T-helper 2 cell (primary cell): ENCODE results near the gene MTHFD1L.
A peak's percentile ranks its signal among the peaks of the same experiment; 100 is the strongest.

Experiments
- DNase-seq, 5 experiments: peaks; one replicate each; pipeline versions ENCODE4 v3.0.0 to v3.0.0-alpha.2; 2012 to 2022

MTHFD1L gene

GRCh38 chr6:150992262-150992661, 126.8 kb downstream of the MTHFD1L start:
- no peak for DNase-seq

GRCh38 chr6:150992703-150993102, 127.2 kb downstream of the MTHFD1L start:
- no peak for DNase-seq

- no peak for DNase-seq
These were observed 127.8 kb downstream of the MTHFD1L start for GRCh38 chr6:150993253-150993652.

- no peak for DNase-seq
These were observed 128.5 kb downstream of the MTHFD1L start for GRCh38 chr6:150994026-150994425.

- no peak for DNase-seq
These were observed 131.5 kb downstream of the MTHFD1L start for GRCh38 chr6:150996968-150997367.

GRCh38 chr6:150999107-150999506, 133.6 kb downstream of the MTHFD1L start:
- DNase-seq, result no peak

- no peak for DNase-seq
These were observed 134.1 kb downstream of the MTHFD1L start for GRCh38 chr6:150999576-150999975.

GRCh38 chr6:151001387-151002056, 136.0 kb downstream of the MTHFD1L start:
- no peak for DNase-seq

- DNase-seq, result no peak
These were observed 136.6 kb downstream of the MTHFD1L start for GRCh38 chr6:151002057-151002450.

GRCh38 chr6:151002491-151002935, 137.0 kb downstream of the MTHFD1L start:
- no peak for DNase-seq

- peak in 1 of 5 experiments; percentile 83 for DNase-seq
These were observed 139.0 kb downstream of the MTHFD1L start for GRCh38 chr6:151004383-151005024.

- DNase-seq, result no peak
These were observed 139.7 kb downstream of the MTHFD1L start for GRCh38 chr6:151005164-151005563.

GRCh38 chr6:151005896-151006632, 140.6 kb downstream of the MTHFD1L start:
- no peak for DNase-seq

GRCh38 chr6:151007076-151007475, 141.6 kb downstream of the MTHFD1L start:
- DNase-seq, result no peak

- no peak for DNase-seq
These were observed 142.4 kb downstream of the MTHFD1L start for GRCh38 chr6:151007922-151008321.

- no peak for DNase-seq
These were observed 142.9 kb downstream of the MTHFD1L start for GRCh38 chr6:151008425-151008824.

GRCh38 chr6:151009576-151009975, 144.1 kb downstream of the MTHFD1L start:
- no peak for DNase-seq

- DNase-seq, result no peak
These were observed 144.6 kb downstream of the MTHFD1L start for GRCh38 chr6:151010071-151010470.

- DNase-seq, result no peak
These were observed 147.1 kb downstream of the MTHFD1L start for GRCh38 chr6:151012321-151013294.

GRCh38 chr6:151014404-151015100, 149.1 kb downstream of the MTHFD1L start:
- DNase-seq, result peak in 4 of 5 experiments; percentile 17 to 82 (median 41)

- DNase-seq, result peak in 1 of 5 experiments; percentile 11
These were observed 149.7 kb downstream of the MTHFD1L start for GRCh38 chr6:151015101-151015700.
